ENCODE data around the gene RANBP3.

DNA sequence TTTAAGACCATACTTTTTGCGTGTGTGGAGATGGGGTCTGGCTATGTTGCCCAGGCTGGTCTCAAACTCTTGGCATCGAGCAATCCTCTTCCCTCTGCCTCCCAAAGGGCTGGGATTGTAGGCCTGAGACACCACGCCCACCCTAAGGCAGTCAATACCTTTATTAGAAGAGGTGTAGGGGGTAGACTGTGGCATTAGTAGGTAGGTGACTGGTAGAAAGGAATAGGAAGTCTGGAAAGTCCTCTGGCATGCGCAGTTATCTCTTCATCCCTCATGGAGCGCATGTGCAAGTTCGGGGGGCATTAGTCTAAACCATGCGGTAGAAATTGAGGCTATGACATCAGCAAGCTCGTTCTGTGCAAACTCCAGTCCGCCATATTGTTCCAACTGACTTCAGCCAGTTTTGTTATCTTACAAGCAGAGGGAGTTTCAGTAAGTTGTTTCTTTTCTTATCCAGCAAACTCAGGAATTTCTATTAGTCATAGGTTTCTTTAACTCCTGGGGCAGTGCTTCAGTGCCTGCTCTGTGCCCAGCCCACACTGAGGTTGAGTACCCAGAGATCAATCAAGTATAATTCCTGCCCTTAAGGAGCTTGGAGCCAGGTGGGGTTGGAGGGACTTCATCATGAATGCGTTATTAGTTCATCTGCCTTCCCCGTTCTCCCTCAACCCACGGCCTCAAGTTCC, 7.3 kb upstream of the RANBP3 start:
- TF ChIP-seq, protein P1, sequence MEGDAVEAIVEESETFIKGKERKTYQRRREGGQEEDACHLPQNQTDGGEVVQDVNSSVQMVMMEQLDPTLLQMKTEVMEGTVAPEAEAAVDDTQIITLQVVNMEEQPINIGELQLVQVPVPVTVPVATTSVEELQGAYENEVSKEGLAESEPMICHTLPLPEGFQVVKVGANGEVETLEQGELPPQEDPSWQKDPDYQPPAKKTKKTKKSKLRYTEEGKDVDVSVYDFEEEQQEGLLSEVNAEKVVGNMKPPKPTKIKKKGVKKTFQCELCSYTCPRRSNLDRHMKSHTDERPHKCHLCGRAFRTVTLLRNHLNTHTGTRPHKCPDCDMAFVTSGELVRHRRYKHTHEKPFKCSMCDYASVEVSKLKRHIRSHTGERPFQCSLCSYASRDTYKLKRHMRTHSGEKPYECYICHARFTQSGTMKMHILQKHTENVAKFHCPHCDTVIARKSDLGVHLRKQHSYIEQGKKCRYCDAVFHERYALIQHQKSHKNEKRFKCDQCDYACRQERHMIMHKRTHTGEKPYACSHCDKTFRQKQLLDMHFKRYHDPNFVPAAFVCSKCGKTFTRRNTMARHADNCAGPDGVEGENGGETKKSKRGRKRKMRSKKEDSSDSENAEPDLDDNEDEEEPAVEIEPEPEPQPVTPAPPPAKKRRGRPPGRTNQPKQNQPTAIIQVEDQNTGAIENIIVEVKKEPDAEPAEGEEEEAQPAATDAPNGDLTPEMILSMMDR (IDR thresholded peaks at IDR 0.05; ENCODE audit: low read length), result no peak
- no peak for TF ChIP-seq EZH2 (IDR thresholded peaks at IDR 0.05; ENCODE audit: borderline replicate concordance, low read length)
